VCaP (cell line): Measurements from ENCODE around the gene NELFB.

Experiments used
- H3K27ac ChIP-seq: fragments of 450-650 bp; 2 replicates; pipeline ENCODE4 v1.5.1; 2017
- CTCF ChIP-seq: fragments of 450-650 bp; conservative IDR thresholded peaks from 2 replicates; pipeline ENCODE4 v1.5.1; 2017; ENCODE audit warnings: mild to moderate bottlenecking, moderate library complexity

Gene NELFB

GRCh38 chr9:137240318-137240840, 14.7 kb upstream of the NELFB start:
- TF ChIP-seq CTCF, result peak; percentile 30
- peak overlapping the region; percentile 100 for H3K27ac ChIP-seq

- TF ChIP-seq CTCF, result no peak
- peak within 1 kb of the TSS; percentile 100 for H3K27ac ChIP-seq
Measured at GRCh38 chr9:137240841-137241489, 14.2 kb upstream of the NELFB start, which contains the start of gene TUBB4B. Gene TUBB4B, plus strand, starts transcription at chr9:137241287. Its CDS starts 74 bp downstream, at chr9:137241361.

GRCh38 chr9:137241490-137242268, 13.4 kb upstream of the NELFB start:
- H3K27ac ChIP-seq, result peak overlapping the region; percentile 100
- TF ChIP-seq CTCF, result no peak

- TF ChIP-seq CTCF, result no peak
- H3K27ac ChIP-seq, result peak overlapping the region; percentile 100
Measured at GRCh38 chr9:137242269-137243203, 12.6 kb upstream of the NELFB start.

- peak overlapping the region; percentile 100 for H3K27ac ChIP-seq
Measured at GRCh38 chr9:137243266-137243625, 11.9 kb upstream of the NELFB start.

GRCh38 chr9:137243626-137244485, 11.3 kb upstream of the NELFB start:
- TF ChIP-seq CTCF, result no peak
- H3K27ac ChIP-seq, result peak overlapping the region; percentile 100
